K562 (cell line): ENCODE results near the gene SFXN3. TPM values are rescaled to one million over a fixed set of nuclear protein-coding genes. Genes with fewer than 3 reads are reported as not detected.

Experiments
- BHLHE40 ChIP-seq: IDR thresholded peaks from 2 replicates; pipeline ENCODE4 v1.6.1; 2011; ENCODE audit warnings: low read length, improper control_type of control experiment
- CC2D1A ChIP-seq: fragments of 450-650 bp; IDR thresholded peaks from 2 replicates; pipeline ENCODE4 v1.6.1; 2017; ENCODE audit warnings: mild to moderate bottlenecking
- DEAF1 ChIP-seq: fragments of 450-650 bp; formaldehyde crosslinking; IDR thresholded peaks from 2 replicates; pipeline ENCODE4 v1.4.0; 2020; ENCODE audit warnings: mild to moderate bottlenecking, moderate library complexity
- ELF4 ChIP-seq: fragments of 450-650 bp; formaldehyde crosslinking; IDR thresholded peaks from 2 replicates; pipeline ENCODE4 v1.4.0; 2022; ENCODE audit warnings: missing genetic modification characterization
- MAX ChIP-seq: sonication (generic); formaldehyde crosslinking; IDR thresholded peaks from 2 replicates; pipeline ENCODE4 v1.9.0; 2022; ENCODE audit warnings: mild to moderate bottlenecking, missing genetic modification reagents
- MAZ ChIP-seq, 2 experiments: fragments of 450-650 bp in 1 of 2; sonication (generic) in 1 of 2; formaldehyde crosslinking; IDR thresholded peaks in 1 of 2; conservative IDR thresholded peaks in 1 of 2; 2 replicates each; pipeline versions ENCODE4 v1.4.0 to v1.5.0; 2020; ENCODE audit warnings: mild to moderate bottlenecking in 1 of 2, missing genetic modification reagents in 1 of 2
- MYC ChIP-seq, 2 experiments: fragments of 250-450 bp in 1 of 2; sonication (Bioruptor Pico) in 1 of 2; IDR thresholded peaks; 2 replicates each; pipeline versions ENCODE4 v1.5.1 to v1.6.1; 2012 to 2021; ENCODE audit warnings: low read depth in 2 of 2, borderline replicate concordance in 1 of 2, improper control_type of control experiment in 1 of 2, low read length in 1 of 2, mild to moderate bottlenecking in 1 of 2, moderate library complexity in 1 of 2
- SMC3 ChIP-seq: conservative IDR thresholded peaks from 2 replicates; pipeline ENCODE4 v1.6.1; 2011; ENCODE audit warnings: low read depth, low read length, improper control_type of control experiment; ENCODE audit not compliant: insufficient read depth
- ZBTB34 ChIP-seq: fragments of 250-450 bp; sonication (Bioruptor Pico); IDR thresholded peaks from 2 replicates; pipeline ENCODE4 v1.8.0; 2021; ENCODE audit warnings: mild to moderate bottlenecking, moderate library complexity
- ZNF511 ChIP-seq: sonication (generic); formaldehyde crosslinking; IDR thresholded peaks from 2 replicates; pipeline ENCODE4 v1.8.0; 2022; ENCODE audit warnings: mild to moderate bottlenecking, missing genetic modification reagents
- polyA plus RNA-seq, 8 experiments: library from polyadenylated mRNA; depleted of rRNA in 4 of 8; stranded (reverse) in 5 of 8; unstranded in 3 of 8; fragments of >200 nt; fragmentation: Nextera tagmentation in 2 of 8; fragmentation: Illumina TruSeq in 1 of 8; extraction: Ambion mirVana in 2 of 8; extraction: Trizol in 1 of 8; gene quantifications; 2 replicates each; pipeline versions ENCODE4 v1.2.1 to v1.2.3, GENCODE V29; 2011 to 2014; ENCODE audit warnings: inconsistent platforms in 1 of 8, missing spikeins in 1 of 8
- total RNA-seq, 7 experiments: library from RNA; depleted of rRNA in 6 of 7; stranded (reverse); fragments of >200 nt in 6 of 7; fragmentation: Illumina TruSeq in 2 of 7; extraction: Trizol in 2 of 7; gene quantifications; 2 replicates each; pipeline versions ENCODE4 v1.2.1 to v1.2.3, GENCODE V29; 2011 to 2021; ENCODE audit warnings: low replicate concordance in 1 of 7
- TF ChIP-seq, protein P1 (sequence below), 3 experiments: IDR thresholded peaks in 2 of 3; conservative IDR thresholded peaks in 1 of 3; 2 replicates each; pipeline ENCODE4 v1.5.1; 2011 to 2012; ENCODE audit warnings: low read length in 3 of 3, mild to moderate bottlenecking in 3 of 3, control low read depth in 2 of 3, improper control_type of control experiment in 1 of 3, inconsistent platforms in 1 of 3, low read depth in 1 of 3, mixed read lengths in 1 of 3, moderate library complexity in 1 of 3; ENCODE audit not compliant: insufficient read depth in 2 of 3

The SFXN3 gene
- total and polyA plus RNA-seq, 9 of the 15 experiments (the other 6 are each of a cell fraction or from before 2014, with no cell fraction given), result 0.24 to 4.6 (median 0.86) TPM

GRCh38 chr10:101014230-101014884 is 16.7 kb upstream of the SFXN3 start (continued):
- TF ChIP-seq DEAF1 (CRISPR knock-in tag), result peak; percentile 52; the same call in 1 of the 2 replicates
- TF ChIP-seq MAZ (CRISPR knock-in tag; conservative IDR thresholded peaks at IDR 0.05 in 1 of 2, IDR thresholded peaks at IDR 0.05 in 1 of 2), result 0 out of 4 replicates have a peak, but pooled peaks of 1 of the 2 experiments have one; percentile 19
- peak; percentile 43; the same call in 1 of the 2 replicates for TF ChIP-seq SMC3
- peak; percentile 52; the same call in 1 of the 2 replicates for TF ChIP-seq CC2D1A
- no peak for TF ChIP-seq ELF4 (CRISPR knock-in tag)
- TF ChIP-seq, protein P1, sequence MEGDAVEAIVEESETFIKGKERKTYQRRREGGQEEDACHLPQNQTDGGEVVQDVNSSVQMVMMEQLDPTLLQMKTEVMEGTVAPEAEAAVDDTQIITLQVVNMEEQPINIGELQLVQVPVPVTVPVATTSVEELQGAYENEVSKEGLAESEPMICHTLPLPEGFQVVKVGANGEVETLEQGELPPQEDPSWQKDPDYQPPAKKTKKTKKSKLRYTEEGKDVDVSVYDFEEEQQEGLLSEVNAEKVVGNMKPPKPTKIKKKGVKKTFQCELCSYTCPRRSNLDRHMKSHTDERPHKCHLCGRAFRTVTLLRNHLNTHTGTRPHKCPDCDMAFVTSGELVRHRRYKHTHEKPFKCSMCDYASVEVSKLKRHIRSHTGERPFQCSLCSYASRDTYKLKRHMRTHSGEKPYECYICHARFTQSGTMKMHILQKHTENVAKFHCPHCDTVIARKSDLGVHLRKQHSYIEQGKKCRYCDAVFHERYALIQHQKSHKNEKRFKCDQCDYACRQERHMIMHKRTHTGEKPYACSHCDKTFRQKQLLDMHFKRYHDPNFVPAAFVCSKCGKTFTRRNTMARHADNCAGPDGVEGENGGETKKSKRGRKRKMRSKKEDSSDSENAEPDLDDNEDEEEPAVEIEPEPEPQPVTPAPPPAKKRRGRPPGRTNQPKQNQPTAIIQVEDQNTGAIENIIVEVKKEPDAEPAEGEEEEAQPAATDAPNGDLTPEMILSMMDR (IDR thresholded peaks at IDR 0.05 in 2 of 3, conservative IDR thresholded peaks at IDR 0.05 in 1 of 3; ENCODE audit: insufficient read depth in 2 of 3, low read depth in 1 of 3, low read length in 3 of 3), result peak; percentile 83 to 87 (median 86)
- no peak for TF ChIP-seq ZBTB34 (CRISPR knock-in tag)
- 0 out of 2 replicates have a peak, but pooled peaks have one; percentile 5 for TF ChIP-seq BHLHE40
- TF ChIP-seq MAX (CRISPR knock-in tag), result peak; percentile 61
- 0 out of 2 replicates have a peak, but pooled peaks have one; percentile 19 for TF ChIP-seq ZNF511 (CRISPR knock-in tag)
- TF ChIP-seq MYC (IDR thresholded peaks at IDR 0.05; ENCODE audit: low read depth, low read length), result no peak
- 0 out of 2 replicates have a peak, but pooled peaks have one; percentile 47 for TF ChIP-seq MYC (CRISPR knock-in tag; IDR thresholded peaks at IDR 0.05; ENCODE audit: borderline replicate concordance, low read depth)
